ENCODE measurements around the gene USP25. TPM values are rescaled to one million over a fixed set of nuclear protein-coding genes. Genes with fewer than 3 reads are reported as not detected.

USP25 gene
- total and polyA plus RNA-seq, 9 of the 15 experiments (the other 6 are each of a cell fraction or from before 2014, with no cell fraction given): 7.8 to 44.9 (median 31.4) TPM

DNA sequence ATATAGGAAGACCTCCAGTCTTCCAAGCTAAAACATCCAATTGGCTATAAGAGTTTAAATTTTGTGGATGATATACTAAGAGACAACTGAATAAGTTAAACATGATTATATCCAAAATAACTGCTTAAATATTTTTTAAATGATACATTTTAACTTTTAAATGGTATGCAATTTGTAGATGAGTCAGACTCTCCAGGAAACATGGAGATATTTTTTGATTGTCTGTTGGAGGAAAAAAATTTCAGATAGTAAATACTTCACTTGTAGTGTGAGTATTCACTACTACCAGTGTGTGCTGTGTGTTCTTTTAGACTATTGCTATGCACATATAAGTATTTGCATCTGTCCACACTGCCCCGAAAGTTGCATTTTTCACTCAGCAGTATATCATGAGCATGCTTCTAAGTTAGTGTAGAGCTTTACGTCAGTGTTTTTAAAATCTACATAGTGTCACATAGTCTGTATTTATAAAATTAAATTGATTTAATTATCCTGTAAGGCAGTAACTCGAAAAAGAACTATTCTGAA lies 91.1 kb downstream of the USP25 start:
- H3K27ac ChIP-seq (ENCODE audit: extremely low read depth, low read depth, low read length): no peak overlapping the region
- ChIA-PET POLR2A (no interaction called here), CTCF (ENCODE audit: low intra/inter-chr PET ratio) (interaction anchor here (0.6 kb wide), 1 partner anchor 175 kb away, joined by 3 read pairs; no protein-coding TSS in a partner anchor)
- H3K4me1 ChIP-seq (replicated peaks in 1 of 2; ENCODE audit: control insufficient read depth in 2 of 2, insufficient read depth in 2 of 2, low read length in 2 of 2): no peaks in the 10 kb centered on the region
- TF ChIP-seq TAL1 (IDR thresholded peaks at IDR 0.05) (no peak), BRD9 (IDR thresholded peaks at IDR 0.05; ENCODE audit: low read depth, partially characterized antibody) (no peak), ZNF165 (CRISPR knock-in tag; IDR thresholded peaks at IDR 0.05; ENCODE audit: borderline replicate concordance) (no peak), TARDBP (IDR thresholded peaks at IDR 0.05) (no peak), ZNF324 (CRISPR knock-in tag; IDR thresholded peaks at IDR 0.05) (no peak), TCF7L2 (IDR thresholded peaks at IDR 0.05; ENCODE audit: low read depth, low read length) (no peak)
- TF ChIP-seq, protein P1, sequence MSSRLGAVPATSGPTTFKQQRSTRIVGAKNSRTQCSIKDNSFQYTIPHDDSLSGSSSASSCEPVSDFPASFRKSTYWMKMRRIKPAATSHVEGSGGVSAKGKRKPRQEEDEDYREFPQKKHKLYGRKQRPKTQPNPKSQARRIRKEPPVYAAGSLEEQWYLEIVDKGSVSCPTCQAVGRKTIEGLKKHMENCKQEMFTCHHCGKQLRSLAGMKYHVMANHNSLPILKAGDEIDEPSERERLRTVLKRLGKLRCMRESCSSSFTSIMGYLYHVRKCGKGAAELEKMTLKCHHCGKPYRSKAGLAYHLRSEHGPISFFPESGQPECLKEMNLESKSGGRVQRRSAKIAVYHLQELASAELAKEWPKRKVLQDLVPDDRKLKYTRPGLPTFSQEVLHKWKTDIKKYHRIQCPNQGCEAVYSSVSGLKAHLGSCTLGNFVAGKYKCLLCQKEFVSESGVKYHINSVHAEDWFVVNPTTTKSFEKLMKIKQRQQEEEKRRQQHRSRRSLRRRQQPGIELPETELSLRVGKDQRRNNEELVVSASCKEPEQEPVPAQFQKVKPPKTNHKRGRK (tag; IDR thresholded peaks at IDR 0.05): no peak
- TF ChIP-seq, protein P2, sequence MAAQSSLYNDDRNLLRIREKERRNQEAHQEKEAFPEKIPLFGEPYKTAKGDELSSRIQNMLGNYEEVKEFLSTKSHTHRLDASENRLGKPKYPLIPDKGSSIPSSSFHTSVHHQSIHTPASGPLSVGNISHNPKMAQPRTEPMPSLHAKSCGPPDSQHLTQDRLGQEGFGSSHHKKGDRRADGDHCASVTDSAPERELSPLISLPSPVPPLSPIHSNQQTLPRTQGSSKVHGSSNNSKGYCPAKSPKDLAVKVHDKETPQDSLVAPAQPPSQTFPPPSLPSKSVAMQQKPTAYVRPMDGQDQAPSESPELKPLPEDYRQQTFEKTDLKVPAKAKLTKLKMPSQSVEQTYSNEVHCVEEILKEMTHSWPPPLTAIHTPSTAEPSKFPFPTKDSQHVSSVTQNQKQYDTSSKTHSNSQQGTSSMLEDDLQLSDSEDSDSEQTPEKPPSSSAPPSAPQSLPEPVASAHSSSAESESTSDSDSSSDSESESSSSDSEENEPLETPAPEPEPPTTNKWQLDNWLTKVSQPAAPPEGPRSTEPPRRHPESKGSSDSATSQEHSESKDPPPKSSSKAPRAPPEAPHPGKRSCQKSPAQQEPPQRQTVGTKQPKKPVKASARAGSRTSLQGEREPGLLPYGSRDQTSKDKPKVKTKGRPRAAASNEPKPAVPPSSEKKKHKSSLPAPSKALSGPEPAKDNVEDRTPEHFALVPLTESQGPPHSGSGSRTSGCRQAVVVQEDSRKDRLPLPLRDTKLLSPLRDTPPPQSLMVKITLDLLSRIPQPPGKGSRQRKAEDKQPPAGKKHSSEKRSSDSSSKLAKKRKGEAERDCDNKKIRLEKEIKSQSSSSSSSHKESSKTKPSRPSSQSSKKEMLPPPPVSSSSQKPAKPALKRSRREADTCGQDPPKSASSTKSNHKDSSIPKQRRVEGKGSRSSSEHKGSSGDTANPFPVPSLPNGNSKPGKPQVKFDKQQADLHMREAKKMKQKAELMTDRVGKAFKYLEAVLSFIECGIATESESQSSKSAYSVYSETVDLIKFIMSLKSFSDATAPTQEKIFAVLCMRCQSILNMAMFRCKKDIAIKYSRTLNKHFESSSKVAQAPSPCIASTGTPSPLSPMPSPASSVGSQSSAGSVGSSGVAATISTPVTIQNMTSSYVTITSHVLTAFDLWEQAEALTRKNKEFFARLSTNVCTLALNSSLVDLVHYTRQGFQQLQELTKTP (IDR thresholded peaks at IDR 0.05; ENCODE audit: low read depth in 1 of 2, partially characterized antibody in 2 of 2): no peak
- FAIRE-seq (no peak), DNase-seq (ENCODE audit: extremely low read depth in 1 of 4, low spot score in 3 of 4) (no peak), ATAC-seq (no peak)
- in situ Hi-C loops (cut with MboI) (no loop called here), intact Hi-C loops (cut with micrococcal nuclease) (loop anchor here (5.0 to 10.0 kb wide), 2 partner anchors 146 to 319 kb away; no protein-coding TSS in a partner anchor)
- no peaks in the 10 kb centered on the region for H4K20me1 ChIP-seq (replicated peaks; ENCODE audit: control insufficient read depth, insufficient read depth, low read length)
- WGBS (ENCODE audit: insufficient coverage, low coverage, missing lambda C conversion rate): 90% methylated on average over 3 of the region's 3 CpGs
- H3K9me3 ChIP-seq (replicated peaks; ENCODE audit: control insufficient read depth, insufficient read depth, low read depth, low read length): no peaks in the 10 kb centered on the region
- peaks cover 72% of the 10 kb centered on the region for H3K36me3 ChIP-seq (ENCODE audit: control insufficient read depth, insufficient read depth, low read length)
- no peaks in the 10 kb centered on the region for H3K27me3 ChIP-seq (ENCODE audit: control insufficient read depth in 2 of 2, insufficient read depth in 2 of 2, low read length in 2 of 2)
- no peak overlapping the region for H3K9ac ChIP-seq (ENCODE audit: insufficient read depth in 1 of 2, low read depth in 2 of 2, low read length in 2 of 2)
- H3K9me1 ChIP-seq (ENCODE audit: control insufficient read depth, insufficient read depth, low read length): no peaks in the 10 kb centered on the region
- H3K4me2 ChIP-seq (ENCODE audit: insufficient read depth, low read length): no peak overlapping the region
- H3K79me2 ChIP-seq (ENCODE audit: control insufficient read depth, insufficient read depth, low read length): no peaks in the 10 kb centered on the region
- no TSS peak for BruUV-seq (replicated peaks)
- H3K4me3 ChIP-seq: no peak overlapping the region
- no peak overlapping the region for H2AFZ ChIP-seq (ENCODE audit: low read depth, low read length)
